HCT116 (cell line): Measurements from ENCODE around the gene MSL1. TPM values are rescaled to one million over a fixed set of nuclear protein-coding genes. Genes with fewer than 3 reads are reported as not detected.

Experiments used
- ATAC-seq: fragments of 200-7000 bp; cut with Tn5 transposase; 2 replicates; pipeline ENCODE4 v1.9.1; 2020; ENCODE audit warnings: mild to moderate bottlenecking, moderate library complexity
- BruUV-seq: library from RNA; stranded (reverse); fragments of 400-500 nt; replicated peaks from 2 replicates; lab custom pipeline; 2021; lab: Mats Ljungman, UMichigan
- CTCF ChIA-PET: fragments of 300-600 bp; sonication (Branson Sonifier 250); formaldehyde crosslinking; loops from one replicate; lab custom pipeline; 2021; ENCODE audit warnings: antibody characterized with exemption; lab: Charles Lee
- POLR2A ChIA-PET: fragments of 300-600, 350-600 bp; sonication (Branson Sonifier 250); formaldehyde crosslinking; loops from one replicate; lab custom pipeline; 2021; ENCODE audit warnings: antibody characterized with exemption; lab: Charles Lee
- RAD21 ChIA-PET, 2 experiments: fragments of 300-600 bp; sonication (Branson Sonifier 250); formaldehyde crosslinking; loops; one replicate each; lab custom pipeline; 2023; ENCODE audit warnings: low total read pairs in 2 of 2; ENCODE audit not compliant: uncharacterized antibody in 2 of 2, unreplicated experiment in 2 of 2, low non-redundant PET in 1 of 2; lab: Charles Lee
- DNase-seq: peaks from one replicate; pipeline ENCODE4 v3.0.0-alpha.2; 2010; ENCODE audit warnings: low read depth, low spot score
- H2AFZ ChIP-seq: fragments of 200-600 bp; shearing (Covaris generic), sonication (generic); 2 replicates; pipeline ENCODE4 v1.6.1; 2017; ENCODE audit warnings: low read depth, mixed run types, mixed read lengths, antibody characterized with exemption, low read length; ENCODE audit not compliant: poor library complexity, severe bottlenecking
- H3K27ac ChIP-seq: 2 replicates; pipeline ENCODE4 v1.5.1; 2012; ENCODE audit warnings: low read depth, low read length
- H3K27me3 ChIP-seq: fragments of 200-600 bp; sonication (generic); 2 replicates; pipeline ENCODE4 v1.6.1; 2016; ENCODE audit warnings: mixed run types, low read length, mixed read lengths; ENCODE audit not compliant: insufficient read depth
- H3K36me3 ChIP-seq, 2 experiments: fragments of 200-500 bp in 1 of 2; fragments of 200-600 bp in 1 of 2; sonication (Bioruptor generic) in 1 of 2; sonication (generic) in 1 of 2; 2 replicates each; pipeline versions ENCODE4 v1.5.1 to v1.6.1; 2014 to 2016; ENCODE audit warnings: low read length in 2 of 2, inconsistent platforms in 1 of 2, mixed read lengths in 1 of 2, mixed run types in 1 of 2; ENCODE audit not compliant: insufficient read depth in 2 of 2, control insufficient read depth in 1 of 2
- H3K4me1 ChIP-seq, 2 experiments: fragments of 200-600 bp in 1 of 2; sonication (generic) in 1 of 2; 2 replicates each; pipeline versions ENCODE4 v1.5.1 to v1.6.1; 2012 to 2017; ENCODE audit warnings: low read length in 2 of 2, inconsistent platforms in 1 of 2, mild to moderate bottlenecking in 1 of 2, mixed read lengths in 1 of 2, mixed run types in 1 of 2, moderate library complexity in 1 of 2; ENCODE audit not compliant: insufficient read depth in 2 of 2, control insufficient read depth in 1 of 2
- H3K4me2 ChIP-seq: fragments of 200-600 bp; sonication (generic); 2 replicates; pipeline ENCODE4 v1.6.1; 2017; ENCODE audit warnings: mixed run types, low read length, mixed read lengths
- H3K4me3 ChIP-seq, 2 experiments: fragments of 200-600 bp in 1 of 2; sonication (generic) in 1 of 2; replicated peaks in 1 of 2; 2 replicates each; pipeline ENCODE4 v1.5.1; 2011 to 2016; ENCODE audit warnings: low read length in 2 of 2, control low read depth in 1 of 2, low read depth in 1 of 2, mild to moderate bottlenecking in 1 of 2, mixed read lengths in 1 of 2, mixed run types in 1 of 2
- H3K79me2 ChIP-seq: fragments of 200-600 bp; sonication (generic); 2 replicates; pipeline ENCODE4 v1.6.1; 2017; ENCODE audit warnings: mild to moderate bottlenecking, mixed run types, low read length, moderate library complexity, mixed read lengths; ENCODE audit not compliant: insufficient read depth
- H3K9ac ChIP-seq: fragments of 200-600 bp; sonication (generic); 2 replicates; pipeline ENCODE4 v1.6.1; 2016; ENCODE audit warnings: low read length, mixed read lengths
- H3K9me2 ChIP-seq: fragments of 200-600 bp; sonication (generic), shearing (Covaris generic); 2 replicates; pipeline ENCODE4 v1.6.1; 2017; ENCODE audit warnings: mixed run types, mild to moderate bottlenecking, moderate library complexity; ENCODE audit not compliant: insufficient read depth
- H3K9me3 ChIP-seq, 2 experiments: fragments of 200-500 bp in 1 of 2; fragments of 200-600 bp in 1 of 2; sonication (Bioruptor generic) in 1 of 2; sonication (generic) in 1 of 2; 2 replicates each; pipeline ENCODE4 v1.6.1; 2014 to 2017; ENCODE audit warnings: low read length in 2 of 2, mixed read lengths in 2 of 2, inconsistent platforms in 1 of 2, low read depth in 1 of 2, mild to moderate bottlenecking in 1 of 2, mixed run types in 1 of 2, moderate library complexity in 1 of 2; ENCODE audit not compliant: control insufficient read depth in 1 of 2, insufficient read depth in 1 of 2
- H4K20me1 ChIP-seq: fragments of 200-600 bp; sonication (generic), shearing (Covaris generic); 2 replicates; pipeline ENCODE4 v1.6.1; 2017; ENCODE audit warnings: mixed run types, mild to moderate bottlenecking, moderate library complexity; ENCODE audit not compliant: insufficient read depth
- RAD21 ChIP-seq: IDR thresholded peaks from 2 replicates; pipeline ENCODE4 v1.6.1; 2012; ENCODE audit warnings: low read depth, mild to moderate bottlenecking
- intact Hi-C: fragments of 100-400 bp; cut with micrococcal nuclease; formaldehyde crosslinking; loops from 2 replicates; pipeline ENCODE4 v1.10.0; 2022
- total RNA-seq: library from RNA; stranded (reverse); gene quantifications from one replicate; pipeline ENCODE4 v1.2.1, GENCODE V29; 2021; ENCODE audit not compliant: unreplicated experiment
- TF ChIP-seq, protein P1 (sequence below): IDR thresholded peaks from 2 replicates; pipeline ENCODE4 v1.6.1; 2012; ENCODE audit warnings: low read depth
- TF ChIP-seq, protein P2 (sequence below), 3 experiments: fragments of 200-600 bp in 1 of 3; sonication (generic) in 1 of 3; IDR thresholded peaks in 2 of 3; conservative IDR thresholded peaks in 1 of 3; 2 replicates each; pipeline ENCODE4 v1.5.1; 2012 to 2017; ENCODE audit warnings: low read depth in 2 of 3, low read length in 2 of 3, antibody characterized with exemption in 1 of 3, borderline replicate concordance in 1 of 3, control low read depth in 1 of 3, mild to moderate bottlenecking in 1 of 3, mixed read lengths in 1 of 3, mixed run types in 1 of 3, moderate library complexity in 1 of 3; ENCODE audit not compliant: insufficient read depth in 1 of 3

Gene MSL1
- total RNA-seq, 1 experiment from 2014 or later: 67.2 TPM

DNA sequence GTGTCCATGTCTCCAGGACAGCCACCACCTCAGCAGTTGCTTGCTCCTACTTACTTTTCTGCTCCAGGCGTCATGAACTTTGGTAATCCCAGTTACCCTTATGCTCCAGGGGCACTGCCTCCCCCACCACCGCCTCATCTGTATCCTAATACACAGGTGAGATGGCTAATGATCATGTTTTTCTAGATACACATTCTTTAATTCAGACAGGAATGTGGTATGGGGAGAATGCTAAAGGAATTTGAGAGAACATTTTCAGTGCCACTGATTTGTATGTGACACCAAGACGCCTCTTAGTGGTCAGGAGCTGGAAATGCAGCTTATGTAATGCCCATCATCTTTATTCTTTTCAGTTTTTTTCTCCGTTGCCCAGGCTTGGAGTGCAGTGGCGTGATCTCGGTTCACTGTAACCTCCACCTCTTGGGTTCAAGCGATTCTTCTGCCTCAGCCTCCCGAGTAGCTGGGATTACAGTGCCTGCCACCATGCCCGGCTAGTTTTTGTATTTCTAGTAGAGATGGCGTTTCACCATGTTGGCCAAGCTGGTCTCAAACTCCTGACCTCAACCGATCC, 46.6 kb downstream of the MSL1 start:
- ChIA-PET RAD21 (interaction anchor here (0.6 to 1.5 kb wide), 3 partner anchors 28 to 55 kb away, joined by 3 to 10 read pairs (median 7); partner anchors contain the start of gene CASC3 (in 1 of the 2)), CTCF (interaction anchor here (0.8 to 2.4 kb wide), 15 partner anchors 10 to 296 kb away, joined by 3 to 20 read pairs (median 3); partner anchors contain the start of genes CASC3 and CSF3), POLR2A (interaction anchor here (1.0 to 1.3 kb wide), 3 partner anchors 11 to 48 kb away, joined by 3 to 4 read pairs (median 4); partner anchors contain the start of gene CASC3)
- intact Hi-C loops: loop anchor here (1.0 kb wide), 2 partner anchors 55 to 155 kb away; no protein-coding TSS in a partner anchor
- H3K27ac ChIP-seq: peak overlapping the region; percentile 18; the same call in 1 of the 2 replicates
- no TSS peak for BruUV-seq
- no peak overlapping the region for H3K4me3 ChIP-seq
- H3K27me3 ChIP-seq: no peaks in the 10 kb centered on the region
- H3K79me2 ChIP-seq: peaks cover 23% of the 10 kb centered on the region; the same call in 1 of the 2 replicates
- H3K9ac ChIP-seq: no peak overlapping the region
- TF ChIP-seq, protein P1, sequence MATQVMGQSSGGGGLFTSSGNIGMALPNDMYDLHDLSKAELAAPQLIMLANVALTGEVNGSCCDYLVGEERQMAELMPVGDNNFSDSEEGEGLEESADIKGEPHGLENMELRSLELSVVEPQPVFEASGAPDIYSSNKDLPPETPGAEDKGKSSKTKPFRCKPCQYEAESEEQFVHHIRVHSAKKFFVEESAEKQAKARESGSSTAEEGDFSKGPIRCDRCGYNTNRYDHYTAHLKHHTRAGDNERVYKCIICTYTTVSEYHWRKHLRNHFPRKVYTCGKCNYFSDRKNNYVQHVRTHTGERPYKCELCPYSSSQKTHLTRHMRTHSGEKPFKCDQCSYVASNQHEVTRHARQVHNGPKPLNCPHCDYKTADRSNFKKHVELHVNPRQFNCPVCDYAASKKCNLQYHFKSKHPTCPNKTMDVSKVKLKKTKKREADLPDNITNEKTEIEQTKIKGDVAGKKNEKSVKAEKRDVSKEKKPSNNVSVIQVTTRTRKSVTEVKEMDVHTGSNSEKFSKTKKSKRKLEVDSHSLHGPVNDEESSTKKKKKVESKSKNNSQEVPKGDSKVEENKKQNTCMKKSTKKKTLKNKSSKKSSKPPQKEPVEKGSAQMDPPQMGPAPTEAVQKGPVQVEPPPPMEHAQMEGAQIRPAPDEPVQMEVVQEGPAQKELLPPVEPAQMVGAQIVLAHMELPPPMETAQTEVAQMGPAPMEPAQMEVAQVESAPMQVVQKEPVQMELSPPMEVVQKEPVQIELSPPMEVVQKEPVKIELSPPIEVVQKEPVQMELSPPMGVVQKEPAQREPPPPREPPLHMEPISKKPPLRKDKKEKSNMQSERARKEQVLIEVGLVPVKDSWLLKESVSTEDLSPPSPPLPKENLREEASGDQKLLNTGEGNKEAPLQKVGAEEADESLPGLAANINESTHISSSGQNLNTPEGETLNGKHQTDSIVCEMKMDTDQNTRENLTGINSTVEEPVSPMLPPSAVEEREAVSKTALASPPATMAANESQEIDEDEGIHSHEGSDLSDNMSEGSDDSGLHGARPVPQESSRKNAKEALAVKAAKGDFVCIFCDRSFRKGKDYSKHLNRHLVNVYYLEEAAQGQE: no peak
- TF ChIP-seq, protein P2, sequence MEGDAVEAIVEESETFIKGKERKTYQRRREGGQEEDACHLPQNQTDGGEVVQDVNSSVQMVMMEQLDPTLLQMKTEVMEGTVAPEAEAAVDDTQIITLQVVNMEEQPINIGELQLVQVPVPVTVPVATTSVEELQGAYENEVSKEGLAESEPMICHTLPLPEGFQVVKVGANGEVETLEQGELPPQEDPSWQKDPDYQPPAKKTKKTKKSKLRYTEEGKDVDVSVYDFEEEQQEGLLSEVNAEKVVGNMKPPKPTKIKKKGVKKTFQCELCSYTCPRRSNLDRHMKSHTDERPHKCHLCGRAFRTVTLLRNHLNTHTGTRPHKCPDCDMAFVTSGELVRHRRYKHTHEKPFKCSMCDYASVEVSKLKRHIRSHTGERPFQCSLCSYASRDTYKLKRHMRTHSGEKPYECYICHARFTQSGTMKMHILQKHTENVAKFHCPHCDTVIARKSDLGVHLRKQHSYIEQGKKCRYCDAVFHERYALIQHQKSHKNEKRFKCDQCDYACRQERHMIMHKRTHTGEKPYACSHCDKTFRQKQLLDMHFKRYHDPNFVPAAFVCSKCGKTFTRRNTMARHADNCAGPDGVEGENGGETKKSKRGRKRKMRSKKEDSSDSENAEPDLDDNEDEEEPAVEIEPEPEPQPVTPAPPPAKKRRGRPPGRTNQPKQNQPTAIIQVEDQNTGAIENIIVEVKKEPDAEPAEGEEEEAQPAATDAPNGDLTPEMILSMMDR (IDR thresholded peaks at IDR 0.05 in 2 of 3, conservative IDR thresholded peaks at IDR 0.05 in 1 of 3; ENCODE audit: borderline replicate concordance in 1 of 3, insufficient read depth in 1 of 3, low read depth in 2 of 3, low read length in 2 of 3): peak; percentile 65 to 67 (median 66); a peak in 5 of 6 replicates
- peak; percentile 80 for TF ChIP-seq RAD21
- H3K4me2 ChIP-seq: no peak overlapping the region
- ATAC-seq: peak; percentile 73
- no peak overlapping the region for H2AFZ ChIP-seq
- no peaks in the 10 kb centered on the region for H3K9me3 ChIP-seq
- H3K36me3 ChIP-seq: peaks cover 58 to 64% of the 10 kb centered on the region in 2 experiments
- no peaks in the 10 kb centered on the region for H3K9me2 ChIP-seq
- DNase-seq: peak; percentile 28
- H4K20me1 ChIP-seq: no peaks in the 10 kb centered on the region
- peaks cover 0 to 4% of the 10 kb centered on the region in 2 experiments; a peak in 2 of 4 replicates for H3K4me1 ChIP-seq
